CD4-positive, alpha-beta T cell treated with Interferon alpha-2 for 1 hour (primary cell): ENCODE results near the gene DBX1.
"Not testable (repeated sequence)": the region's sequence is repeated elsewhere in the genome, so short reads cannot be mapped to it uniquely, and the experiment has no call there.

ENCODE experiments used
- DNase-seq, 2 donors: peaks; one replicate each; pipeline ENCODE4 v3.0.0-alpha.2; 2020 to 2022

Gene DBX1, protein sequence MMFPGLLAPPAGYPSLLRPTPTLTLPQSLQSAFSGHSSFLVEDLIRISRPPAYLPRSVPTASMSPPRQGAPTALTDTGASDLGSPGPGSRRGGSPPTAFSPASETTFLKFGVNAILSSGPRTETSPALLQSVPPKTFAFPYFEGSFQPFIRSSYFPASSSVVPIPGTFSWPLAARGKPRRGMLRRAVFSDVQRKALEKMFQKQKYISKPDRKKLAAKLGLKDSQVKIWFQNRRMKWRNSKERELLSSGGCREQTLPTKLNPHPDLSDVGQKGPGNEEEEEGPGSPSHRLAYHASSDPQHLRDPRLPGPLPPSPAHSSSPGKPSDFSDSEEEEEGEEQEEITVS

DNA sequence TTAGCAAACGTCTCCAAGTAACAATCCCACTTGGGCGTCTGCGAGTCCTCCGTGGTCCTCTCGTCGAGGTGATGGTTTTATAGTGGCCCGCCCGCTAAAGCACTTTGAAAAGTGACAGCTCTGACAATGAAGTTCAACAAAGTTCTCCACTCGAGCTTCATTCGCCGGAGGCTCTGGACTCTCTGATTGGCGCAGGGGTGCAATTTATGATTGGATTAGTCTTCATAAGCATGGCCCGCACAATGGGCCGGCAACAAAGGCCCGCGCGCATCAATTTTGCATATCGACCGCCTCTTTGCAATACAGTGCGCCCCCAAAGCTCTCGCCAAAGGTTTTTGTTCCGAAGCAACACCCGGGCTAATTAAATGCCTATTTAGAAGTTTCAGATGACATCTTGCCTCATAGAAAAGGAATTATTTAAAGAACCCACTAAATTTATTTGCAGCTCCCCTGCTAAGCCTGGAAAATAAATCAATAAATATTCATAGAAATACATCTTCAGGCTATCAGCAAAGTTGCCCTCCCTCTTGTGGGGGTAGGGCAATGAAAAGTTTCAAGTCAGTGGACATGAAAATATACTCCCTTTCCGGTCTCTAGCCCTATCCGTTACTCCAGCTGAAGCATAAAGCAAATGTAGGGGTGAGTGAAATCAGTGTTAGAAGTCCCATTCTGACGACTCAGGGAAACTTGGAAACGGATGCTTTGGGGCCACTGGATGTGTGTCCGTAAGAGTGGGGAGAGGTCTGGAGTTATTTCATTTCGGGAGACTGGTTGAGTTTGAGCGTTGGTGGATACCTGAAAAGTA lies at the start of gene DBX1:
DBX1 (minus strand) TSS at position 51 of the 805 bp plus-strand sequence. CDS start 151 bp downstream, outside the sequence.
- DNase-seq: no peak

DNA sequence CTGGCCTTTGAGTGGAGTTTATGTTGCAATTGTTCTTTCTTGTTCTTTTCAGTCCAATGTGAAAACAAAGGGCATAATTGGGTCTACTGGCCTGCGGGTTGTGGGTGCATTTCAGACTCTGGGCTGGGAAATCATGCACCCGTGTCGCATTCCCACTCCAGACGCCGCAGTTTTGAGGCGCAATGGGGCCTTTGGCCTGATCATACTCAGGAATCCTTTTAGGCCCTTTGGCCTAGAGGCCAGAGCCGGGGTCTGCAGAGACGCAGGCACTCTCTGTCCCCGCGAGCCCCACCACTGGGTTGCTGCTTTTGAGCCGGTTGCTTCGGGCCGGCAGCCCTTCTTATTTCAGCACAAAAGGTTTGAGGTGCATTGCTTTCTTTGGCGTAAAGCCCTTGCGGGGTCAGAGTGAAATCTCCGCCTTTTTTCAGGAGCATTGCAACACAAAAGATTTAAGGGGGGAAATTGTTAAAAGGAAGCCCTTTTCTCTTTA lies 48.4 kb upstream of the DBX1 start:
- no peak for DNase-seq

DNA sequence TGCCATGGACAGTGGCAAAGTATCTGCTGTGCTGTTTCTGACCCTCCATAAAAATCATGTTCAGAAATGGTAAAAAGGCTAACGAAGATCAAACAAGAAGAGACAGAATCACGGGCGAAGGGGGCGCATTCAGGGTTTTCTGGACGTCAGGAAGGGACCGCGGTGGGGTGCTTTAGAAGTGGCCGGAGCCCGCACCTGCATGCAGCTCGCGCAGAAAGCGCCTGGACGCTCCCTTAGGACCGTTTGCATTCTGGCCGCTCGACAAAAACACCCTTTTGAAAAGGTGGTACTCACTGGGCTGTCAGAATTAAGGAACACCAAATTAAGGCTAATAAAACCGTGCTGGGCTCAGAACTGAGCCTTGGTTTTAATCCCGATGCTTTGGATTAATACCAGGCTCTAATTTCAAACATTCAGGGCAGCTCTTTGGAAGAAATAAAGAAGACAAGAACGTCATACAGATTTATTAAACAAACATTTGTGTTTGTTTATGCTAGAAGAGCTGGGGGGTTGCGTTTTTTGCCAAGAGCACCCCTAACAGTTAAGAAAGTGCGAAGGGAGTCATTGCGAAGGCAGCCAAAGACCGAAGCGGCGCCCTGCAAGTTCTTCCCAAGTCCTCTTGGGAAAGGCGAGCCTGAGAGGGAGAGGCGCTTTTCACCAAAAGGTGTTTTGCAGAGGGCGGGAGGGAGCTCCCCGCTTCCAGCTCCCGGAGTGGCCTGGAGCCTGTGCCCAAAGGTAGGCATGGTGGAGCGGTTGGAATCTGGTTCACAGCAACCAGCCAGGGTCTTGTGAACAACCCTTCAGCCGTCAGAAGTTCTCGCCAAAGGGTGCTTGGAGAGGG lies 47.7 kb upstream of the DBX1 start:
- DNase-seq: no peak

DNA sequence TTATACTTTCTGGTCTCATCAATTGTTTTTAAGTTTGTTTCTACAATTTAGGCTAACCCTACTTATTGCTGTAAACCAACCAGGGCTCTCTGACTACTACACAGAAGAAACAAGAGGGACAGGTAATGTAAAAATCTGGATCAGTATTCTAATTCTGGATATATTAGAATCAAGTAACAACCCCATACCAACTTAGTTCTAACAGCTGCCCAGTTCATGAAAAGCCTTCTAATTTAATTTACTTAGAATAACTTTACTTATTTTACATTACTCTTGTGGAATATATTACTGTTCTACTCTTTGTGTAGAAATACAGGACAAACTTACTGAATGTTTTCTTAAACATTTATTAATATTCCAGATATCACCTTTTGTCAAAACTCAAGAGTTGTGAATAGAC lies 45.5 kb upstream of the DBX1 start:
- DNase-seq: no peak

DNA sequence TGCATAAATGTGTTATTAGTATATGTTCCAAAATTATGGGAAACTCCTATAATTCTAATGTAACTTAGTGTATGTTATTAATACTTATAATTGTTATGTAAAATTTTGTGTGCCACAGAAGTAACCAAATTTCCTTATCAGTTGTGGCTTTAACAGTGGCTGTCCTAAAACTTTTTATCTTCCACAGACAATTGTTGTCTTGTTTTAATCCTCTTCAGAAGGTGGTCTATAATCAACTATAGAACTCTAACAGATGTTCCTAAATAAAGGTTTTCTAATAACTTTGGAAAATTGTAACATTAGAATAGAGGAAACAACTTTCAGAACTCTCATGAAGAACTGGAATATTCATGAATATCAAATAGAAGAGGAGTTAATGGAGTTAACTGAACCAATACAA lies 44.4 kb upstream of the DBX1 start:
- no peak for DNase-seq

DNA sequence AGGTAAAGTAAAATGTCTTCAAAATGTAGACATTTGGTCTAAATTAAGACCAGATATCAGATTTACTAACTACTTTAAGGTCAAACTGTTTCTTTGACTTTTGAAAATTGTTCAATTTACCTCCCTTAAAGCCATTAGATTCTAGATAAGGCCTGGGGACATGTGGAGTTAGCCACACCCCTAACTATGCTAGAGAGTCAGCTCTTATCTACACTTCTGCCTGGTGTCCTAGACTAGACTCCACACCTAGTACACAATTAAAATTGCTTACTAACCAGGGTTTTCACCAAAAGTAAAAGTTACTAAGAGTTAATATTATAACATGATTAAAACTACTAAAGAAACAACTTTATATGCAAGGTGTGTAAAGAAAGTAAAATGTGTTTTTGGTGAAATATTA lies 43.6 kb upstream of the DBX1 start:
- no peak for DNase-seq

DNA sequence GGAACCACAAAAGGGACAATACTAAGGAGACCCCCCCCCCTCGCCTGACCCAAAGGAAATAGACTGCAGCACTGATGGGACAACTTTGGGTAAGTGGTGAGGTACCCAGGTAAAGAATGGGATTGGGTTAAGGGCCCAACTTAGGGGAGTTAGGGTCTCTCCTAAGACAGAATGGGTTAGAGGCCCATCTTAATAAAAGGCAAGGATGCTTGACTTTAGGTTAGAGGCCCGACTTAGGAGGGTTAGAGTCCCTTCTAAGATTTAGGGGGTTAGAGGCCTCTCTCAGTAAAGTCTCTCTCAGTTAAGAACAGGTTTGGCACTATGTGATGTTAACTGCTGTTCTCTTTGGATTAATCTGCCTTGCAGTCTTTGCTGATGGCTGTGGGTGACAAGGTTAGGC lies 41.0 kb upstream of the DBX1 start:
- DNase-seq: no peak

DNA sequence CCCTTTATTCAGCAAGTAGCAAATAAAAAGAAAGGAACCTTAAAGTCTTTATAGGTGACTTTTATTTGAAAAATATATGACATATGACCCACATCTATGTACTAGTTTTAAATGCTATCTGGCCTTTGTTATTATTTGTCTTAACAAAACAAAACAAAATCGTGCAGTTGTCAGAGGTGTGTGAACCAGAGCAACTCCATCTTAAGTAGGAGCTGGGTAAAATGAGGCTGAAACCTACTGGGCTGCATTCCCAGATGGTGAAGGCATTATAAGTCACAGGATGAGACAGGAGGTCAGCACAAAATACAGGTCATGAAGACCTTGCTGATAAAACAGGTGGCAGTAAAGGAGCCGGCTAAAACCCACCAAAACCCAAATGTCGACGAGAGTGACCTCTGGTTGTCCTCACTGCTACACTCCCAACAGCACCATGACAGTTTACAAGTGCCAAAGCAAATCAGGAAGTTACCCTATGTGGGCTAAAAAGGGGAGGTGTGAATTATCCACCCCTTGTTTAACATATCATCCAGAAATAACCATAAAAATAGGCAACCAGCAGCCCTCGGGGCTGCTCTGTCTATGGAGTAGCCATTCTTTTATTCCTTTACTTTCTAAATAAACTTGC lies 40.2 kb upstream of the DBX1 start:
- not testable (repeated sequence) for DNase-seq

DNA sequence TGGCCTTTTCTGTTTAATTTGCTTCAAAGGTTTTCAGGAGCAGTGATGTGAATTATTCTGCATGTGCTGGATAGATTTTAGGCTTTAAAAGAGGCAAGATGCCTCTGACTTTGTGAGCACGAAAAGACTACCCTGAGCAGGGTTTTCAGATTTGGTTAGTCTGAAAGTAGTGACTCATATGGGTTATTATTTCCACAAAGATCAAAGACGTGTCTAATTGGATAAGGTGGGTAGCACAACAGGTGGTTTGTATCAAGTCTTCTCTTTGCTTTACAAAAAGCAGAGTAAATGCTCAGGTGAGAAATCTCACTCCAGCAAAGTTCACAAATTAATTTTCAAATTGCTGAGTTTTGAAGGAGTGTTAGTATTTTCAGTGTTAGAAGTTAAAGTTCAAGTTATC lies 37.6 kb upstream of the DBX1 start:
- DNase-seq: no peak

DNA sequence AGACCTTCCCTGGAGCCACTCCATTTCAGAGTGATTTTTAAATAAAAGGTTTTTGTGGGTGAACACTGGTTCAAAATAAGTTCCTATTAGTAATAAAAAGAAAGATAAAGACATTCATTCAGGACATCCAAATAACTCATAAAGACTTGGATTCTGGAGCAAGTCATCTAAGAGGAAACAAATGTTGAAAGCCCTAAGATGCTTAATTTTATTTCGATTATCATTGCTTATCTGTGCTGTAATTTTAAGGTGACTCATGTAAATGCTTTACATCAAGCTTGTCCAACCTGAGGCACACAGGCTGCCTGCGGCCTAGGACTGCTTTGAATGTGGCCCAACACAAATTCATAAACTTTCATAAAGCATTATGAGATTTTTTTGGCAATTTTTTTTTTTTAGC lies 34.2 kb upstream of the DBX1 start:
- no peak for DNase-seq

DNA sequence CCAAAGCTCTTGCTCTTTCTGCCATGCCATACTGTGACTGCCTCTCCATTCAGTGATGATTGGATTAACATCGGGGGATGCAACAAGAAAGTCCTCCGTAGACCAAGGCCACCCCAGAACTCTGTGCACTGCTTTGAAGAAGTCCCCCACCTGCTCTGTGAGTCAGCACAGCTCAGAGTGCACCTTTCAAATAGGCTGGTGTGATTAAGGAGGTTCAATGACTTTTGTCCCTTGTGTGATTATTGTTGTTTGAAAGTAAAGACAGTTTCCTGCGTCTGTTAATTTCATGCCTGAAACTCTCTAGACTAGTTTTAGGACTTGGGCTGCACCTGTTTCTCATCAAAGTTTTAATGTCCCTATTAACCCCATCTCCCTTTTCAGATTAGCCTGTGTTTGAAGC lies 33.0 kb upstream of the DBX1 start:
- DNase-seq: no peak

DNA sequence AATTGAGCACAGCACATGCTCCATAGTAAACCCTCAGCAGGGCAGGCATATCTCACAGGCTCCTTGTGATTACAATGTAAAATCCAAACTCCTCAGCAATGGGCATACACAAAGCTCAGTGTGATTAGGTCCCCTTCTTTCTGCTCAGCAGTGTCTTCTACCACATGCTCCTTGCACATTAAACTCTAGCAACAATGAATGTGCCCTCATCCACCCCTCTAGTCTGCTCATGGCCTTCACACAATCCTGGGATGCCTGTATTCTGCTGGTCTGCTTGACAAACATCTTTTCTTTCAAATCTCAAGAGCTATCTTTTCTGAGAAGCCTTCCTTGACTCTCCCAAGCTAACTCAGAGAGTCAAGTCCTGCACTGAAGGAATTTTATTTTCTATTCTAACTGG lies 32.4 kb upstream of the DBX1 start:
- DNase-seq: no peak

DNA sequence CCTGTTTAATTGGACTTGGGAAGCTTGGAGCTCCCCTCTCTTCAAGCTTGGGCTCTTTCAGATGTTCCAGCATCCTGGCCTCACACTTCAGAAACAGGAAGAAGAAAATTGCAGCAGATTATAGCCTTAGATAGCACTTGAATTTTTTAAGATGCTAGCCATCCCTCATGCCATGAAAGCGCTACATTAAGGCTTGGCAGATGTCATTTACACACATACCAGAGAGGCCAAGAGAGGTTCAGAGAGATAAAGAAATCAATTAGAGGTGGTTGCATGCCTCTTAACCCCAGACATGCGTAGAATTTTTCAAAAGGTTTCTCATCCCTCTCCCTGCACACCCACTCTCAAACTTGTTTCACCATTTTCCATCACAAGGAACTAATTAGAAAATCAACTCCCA lies 31.9 kb upstream of the DBX1 start:
- no peak for DNase-seq

DNA sequence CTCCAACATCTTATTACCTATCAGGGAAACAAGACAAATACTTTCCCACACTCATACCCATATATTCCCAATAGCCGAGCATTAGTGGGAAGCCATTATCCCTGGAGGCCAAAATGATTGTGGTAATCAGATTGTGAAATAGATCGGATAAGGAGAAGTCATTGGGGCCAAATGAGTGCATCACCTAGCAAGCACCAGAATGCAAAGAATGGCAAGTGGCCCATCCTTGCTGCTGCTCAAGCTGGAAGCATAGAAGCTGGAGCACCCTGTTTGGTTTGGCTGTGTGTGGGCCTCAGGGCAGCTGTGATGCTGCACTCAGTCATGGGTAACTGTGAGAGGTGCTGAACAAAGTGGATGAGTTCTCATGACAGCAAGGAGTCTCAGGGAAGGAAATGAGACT lies 18.7 kb upstream of the DBX1 start:
- no peak for DNase-seq

DNA sequence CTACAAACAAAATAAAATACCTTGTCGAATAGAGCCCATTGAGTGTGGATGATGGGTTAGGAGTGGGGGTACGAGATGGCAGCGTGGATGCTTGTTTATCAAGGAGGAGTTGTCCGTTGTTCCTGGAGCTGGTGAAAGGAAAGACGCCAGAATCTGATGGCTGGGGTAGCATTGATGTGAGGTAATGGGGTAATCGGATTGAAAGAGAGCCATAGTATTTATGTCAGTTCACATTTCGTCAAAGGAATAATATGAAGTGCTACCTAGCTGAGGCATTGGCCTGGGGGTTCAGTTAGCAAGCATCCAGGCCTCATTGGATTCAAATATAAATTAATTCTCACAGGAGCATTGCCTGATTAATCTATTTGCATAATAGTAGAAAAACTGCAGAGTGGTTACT lies 16.9 kb upstream of the DBX1 start:
- DNase-seq: no peak

DNA sequence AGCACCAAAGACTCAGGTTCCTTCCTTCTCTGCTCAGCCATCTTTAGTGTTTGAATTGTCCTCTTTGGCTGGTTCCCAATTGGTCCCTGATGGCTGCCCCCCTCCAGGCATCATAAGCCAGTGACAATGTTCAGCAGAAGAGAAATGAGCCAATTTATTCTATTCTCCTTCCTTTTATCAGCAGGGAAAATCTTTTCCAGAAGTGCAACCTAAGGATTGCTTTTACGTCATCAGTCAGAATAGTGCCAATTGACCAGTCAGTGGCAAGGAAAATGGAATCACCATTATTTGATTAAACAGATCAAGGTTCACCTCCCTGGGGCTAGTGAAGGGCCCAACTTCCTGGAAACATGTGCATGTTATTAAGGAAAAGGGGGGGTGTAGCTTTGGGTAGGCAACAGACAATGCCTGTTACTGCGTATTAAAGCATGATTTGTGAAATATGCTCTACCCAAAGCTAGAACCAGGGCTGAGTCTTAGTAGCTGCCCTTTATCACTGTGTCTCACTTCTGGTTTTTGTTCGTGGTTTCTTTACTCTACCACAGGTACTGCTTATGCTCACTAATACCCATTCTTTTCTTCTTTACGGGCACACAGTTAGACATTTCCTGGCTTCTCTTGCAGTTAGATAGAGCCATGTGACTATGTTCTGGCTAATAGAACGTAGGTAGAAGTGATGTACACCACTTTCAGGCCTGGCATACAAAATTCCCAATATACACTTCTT lies 12.6 kb upstream of the DBX1 start:
- DNase-seq: no peak

DNA sequence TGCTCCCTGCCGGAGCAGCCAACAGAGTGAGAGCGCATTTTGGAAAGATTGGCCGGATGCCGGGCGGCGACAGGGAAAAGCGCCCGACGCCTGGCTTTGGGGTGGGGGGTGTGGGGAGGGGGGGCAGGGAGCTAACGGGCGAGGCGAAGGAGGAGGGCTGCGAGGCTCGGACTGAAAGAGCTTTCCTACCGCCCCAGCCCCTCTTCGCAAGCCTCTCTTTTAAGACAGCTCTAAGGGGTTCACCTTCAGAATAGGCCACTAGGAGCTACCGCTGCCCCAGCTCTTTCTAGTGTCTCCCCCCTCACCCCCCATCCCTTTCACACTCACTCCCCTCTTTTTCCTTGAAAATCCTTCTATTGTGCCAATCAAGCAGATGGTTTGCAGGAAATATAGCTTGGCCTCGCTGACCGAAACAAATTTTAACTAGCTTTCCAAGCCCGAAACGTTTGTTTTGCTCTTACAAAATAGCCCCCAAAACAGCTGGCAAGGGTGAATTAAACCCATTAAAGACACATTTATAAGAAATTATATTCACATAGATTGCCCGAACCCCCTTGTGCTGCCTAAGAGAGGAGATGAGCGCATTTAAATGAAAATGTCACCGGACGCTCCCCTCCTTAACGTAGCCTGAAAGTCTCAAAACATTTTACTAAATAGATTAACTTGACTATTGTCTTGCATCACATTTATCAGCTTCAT lies 3.7 kb upstream of the DBX1 start:
- no peak for DNase-seq

DNA sequence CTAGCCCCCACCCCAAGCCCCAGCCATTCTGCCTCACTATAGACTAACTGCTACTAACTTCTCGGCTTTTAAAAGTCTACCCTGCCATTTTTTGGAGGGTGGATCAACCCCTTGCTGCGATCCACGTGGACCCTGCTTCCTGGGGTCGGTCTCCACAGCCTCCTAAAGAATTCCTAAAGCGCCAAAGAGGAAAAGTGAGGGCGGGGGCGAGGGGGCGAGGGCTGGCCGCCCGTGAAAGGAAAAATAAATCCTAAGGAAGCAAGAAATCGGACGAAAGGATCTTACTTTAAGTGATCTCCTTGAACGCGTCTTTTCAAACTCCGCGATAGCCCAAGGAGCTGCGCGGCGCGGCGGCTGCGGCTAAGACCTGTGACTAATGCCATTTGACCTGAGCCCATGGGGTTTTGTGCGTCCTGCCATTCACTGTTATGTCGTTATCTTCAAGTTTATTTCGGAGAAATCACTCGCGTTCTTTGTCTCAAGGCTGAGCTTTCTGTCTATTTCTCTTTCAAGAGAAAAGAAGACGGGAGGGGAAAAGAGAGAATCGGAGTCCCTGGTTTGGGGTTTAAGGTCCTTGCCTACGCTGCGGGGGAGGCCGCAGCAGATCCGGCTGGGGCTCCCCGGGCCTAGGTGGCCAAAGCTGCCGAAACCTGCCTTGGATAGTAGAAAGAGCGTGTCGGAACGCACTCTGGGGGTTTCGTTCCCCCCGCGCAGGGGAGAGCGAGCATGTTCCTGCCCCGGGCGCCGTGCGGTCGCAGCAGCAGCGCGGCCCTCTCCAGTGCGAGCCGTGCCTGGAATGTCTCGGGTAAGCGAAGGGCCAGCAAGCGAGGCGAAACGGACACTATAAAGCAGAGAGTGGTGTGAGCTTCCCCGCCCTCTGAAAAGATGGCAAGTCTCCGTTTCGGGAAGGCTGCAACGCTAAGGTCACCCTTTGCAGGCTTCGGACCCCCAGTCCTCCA lies 2.8 kb upstream of the DBX1 start:
- no peak for DNase-seq

DNA sequence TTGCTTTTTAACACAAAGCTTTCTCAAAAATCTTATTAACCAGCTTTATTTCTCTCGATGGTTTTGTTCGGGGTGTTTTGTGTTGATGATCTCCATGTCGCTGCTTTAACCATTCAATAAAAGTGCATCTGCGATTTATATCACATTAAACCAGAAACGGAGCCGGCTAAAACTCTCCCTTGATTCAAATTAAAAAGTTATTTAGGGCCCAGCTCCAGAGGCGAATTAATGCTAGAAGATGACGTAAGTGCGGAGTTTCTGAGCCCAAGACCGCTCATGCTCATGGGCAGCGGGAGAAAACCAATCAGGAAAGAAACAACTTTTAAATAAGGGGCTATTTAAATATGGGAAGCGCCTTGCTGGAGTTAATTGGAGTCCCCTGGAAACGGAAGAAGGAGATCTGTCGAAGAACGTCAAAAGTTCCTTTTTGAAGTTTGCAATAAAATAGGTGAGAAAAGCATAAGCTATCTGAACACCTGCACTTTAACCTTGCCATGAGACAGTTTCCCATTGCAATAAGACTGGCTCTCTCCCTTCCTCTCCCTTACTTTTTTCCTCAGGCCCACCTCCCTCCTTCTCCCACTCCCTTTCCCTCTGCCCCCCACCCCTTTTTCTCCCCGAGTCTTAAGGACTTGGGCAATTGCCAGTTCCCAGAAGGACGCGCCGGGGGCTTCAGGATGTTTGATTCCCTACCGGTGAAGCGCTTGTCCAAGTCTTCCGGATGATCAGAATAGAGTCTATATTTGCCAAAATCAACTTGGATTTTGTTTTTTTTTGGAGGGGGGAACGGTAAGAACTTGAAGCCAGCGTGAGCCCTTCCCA lies 1.9 kb upstream of the DBX1 start:
- no peak for DNase-seq
